ENCODE results near the gene ANKRD55.

DNA sequence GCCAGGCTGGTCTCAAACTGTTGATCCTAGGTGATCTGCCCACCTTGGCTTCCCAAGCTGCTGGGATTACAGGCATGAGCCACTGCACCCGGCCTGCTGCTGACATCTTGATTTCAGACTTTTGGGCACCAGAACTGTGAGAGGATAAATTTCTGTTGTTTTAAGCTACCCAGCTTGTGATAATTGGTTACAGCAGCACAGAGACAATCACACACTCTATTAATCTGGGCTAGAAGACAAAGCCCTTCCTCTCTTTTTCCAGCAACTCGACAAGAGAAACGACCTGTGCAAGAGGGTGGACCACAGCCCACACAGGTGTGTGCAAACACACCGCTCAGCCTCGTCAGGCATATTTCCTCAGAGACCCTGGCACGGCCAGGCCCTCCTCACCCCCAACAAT is 4.5 kb downstream of the ANKRD55 start:
- TF ChIP-seq, protein P1, sequence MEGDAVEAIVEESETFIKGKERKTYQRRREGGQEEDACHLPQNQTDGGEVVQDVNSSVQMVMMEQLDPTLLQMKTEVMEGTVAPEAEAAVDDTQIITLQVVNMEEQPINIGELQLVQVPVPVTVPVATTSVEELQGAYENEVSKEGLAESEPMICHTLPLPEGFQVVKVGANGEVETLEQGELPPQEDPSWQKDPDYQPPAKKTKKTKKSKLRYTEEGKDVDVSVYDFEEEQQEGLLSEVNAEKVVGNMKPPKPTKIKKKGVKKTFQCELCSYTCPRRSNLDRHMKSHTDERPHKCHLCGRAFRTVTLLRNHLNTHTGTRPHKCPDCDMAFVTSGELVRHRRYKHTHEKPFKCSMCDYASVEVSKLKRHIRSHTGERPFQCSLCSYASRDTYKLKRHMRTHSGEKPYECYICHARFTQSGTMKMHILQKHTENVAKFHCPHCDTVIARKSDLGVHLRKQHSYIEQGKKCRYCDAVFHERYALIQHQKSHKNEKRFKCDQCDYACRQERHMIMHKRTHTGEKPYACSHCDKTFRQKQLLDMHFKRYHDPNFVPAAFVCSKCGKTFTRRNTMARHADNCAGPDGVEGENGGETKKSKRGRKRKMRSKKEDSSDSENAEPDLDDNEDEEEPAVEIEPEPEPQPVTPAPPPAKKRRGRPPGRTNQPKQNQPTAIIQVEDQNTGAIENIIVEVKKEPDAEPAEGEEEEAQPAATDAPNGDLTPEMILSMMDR (IDR thresholded peaks at IDR 0.05), result no peak
- TF ChIP-seq TP53 (CRISPR knock-in tag; IDR thresholded peaks at IDR 0.05), result no peak
- TF ChIP-seq, protein P2, sequence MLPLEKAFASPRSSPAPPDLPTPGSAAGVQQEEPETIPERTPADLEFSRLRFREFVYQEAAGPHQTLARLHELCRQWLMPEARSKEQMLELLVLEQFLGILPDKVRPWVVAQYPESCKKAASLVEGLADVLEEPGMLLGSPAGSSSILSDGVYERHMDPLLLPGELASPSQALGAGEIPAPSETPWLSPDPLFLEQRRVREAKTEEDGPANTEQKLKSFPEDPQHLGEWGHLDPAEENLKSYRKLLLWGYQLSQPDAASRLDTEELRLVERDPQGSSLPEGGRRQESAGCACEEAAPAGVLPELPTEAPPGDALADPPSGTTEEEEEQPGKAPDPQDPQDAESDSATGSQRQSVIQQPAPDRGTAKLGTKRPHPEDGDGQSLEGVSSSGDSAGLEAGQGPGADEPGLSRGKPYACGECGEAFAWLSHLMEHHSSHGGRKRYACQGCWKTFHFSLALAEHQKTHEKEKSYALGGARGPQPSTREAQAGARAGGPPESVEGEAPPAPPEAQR (CRISPR knock-in tag; IDR thresholded peaks at IDR 0.05), result no peak

Measured in WTC11 (cell line).